ENCODE measurements around the gene TBC1D14.

Gene TBC1D14

DNA sequence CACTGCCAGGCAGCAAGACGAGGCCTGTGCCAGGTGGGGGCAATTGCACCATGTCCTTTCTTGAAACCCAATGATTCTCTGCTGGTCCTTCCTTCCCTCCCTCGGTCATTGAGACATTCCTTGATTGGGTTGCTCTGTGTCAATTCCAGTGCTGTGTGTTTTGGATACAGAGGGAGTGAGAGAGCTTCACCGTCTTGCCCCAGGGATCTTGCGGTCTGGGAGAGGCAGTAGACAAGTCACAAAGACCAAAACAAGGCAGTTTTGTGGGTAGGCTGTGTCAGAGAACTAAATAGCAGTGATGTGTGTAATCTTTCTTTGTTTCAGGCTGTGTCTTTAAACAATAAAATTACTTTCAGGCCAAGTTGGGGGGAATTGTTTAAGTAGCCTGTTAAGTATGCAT, 94.7 kb downstream of the TBC1D14 start:
- TF ChIP-seq FOXP2 (optimal IDR thresholded peaks at IDR 0.05; ENCODE audit: borderline replicate concordance, extremely low read depth, extremely low read length, insufficient read depth) (no peak), REST (IDR thresholded peaks at IDR 0.05; ENCODE audit: insufficient read depth in 1 of 2, low read depth in 2 of 2, low read length in 2 of 2) (no peak), SIN3A (IDR thresholded peaks at IDR 0.05; ENCODE audit: borderline replicate concordance, insufficient read depth, low read length) (no peak), POLR2AphosphoS5 (IDR thresholded peaks at IDR 0.05; ENCODE audit: low read depth, low read length) (no peak), TAF1 (IDR thresholded peaks at IDR 0.05; ENCODE audit: borderline replicate concordance, insufficient read depth, low read length) (no peak)

DNA sequence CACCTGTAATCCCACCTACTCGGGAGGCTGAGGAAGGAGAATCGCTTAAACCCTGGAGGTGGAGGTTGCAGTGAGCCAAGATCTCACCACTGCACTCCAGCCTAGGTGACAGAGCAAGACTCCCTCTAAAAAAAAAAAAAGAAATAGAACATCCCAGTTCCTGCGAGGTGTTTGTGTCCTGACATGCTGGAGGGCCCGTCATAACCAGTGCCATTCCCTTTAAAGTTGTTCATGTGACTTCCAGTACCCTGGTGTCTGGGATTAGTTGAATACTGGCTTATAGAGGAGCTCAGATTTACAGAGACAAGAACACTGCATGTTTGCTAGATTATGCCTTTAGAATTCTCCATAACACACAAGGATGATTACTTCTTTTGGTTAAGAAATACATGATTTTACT, 95.9 kb downstream of the TBC1D14 start:
- TF ChIP-seq TAF1 (IDR thresholded peaks at IDR 0.05; ENCODE audit: borderline replicate concordance, insufficient read depth, low read length) (no peak), POLR2AphosphoS5 (IDR thresholded peaks at IDR 0.05; ENCODE audit: low read depth, low read length) (no peak), REST (IDR thresholded peaks at IDR 0.05; ENCODE audit: insufficient read depth in 1 of 2, low read depth in 2 of 2, low read length in 2 of 2) (no peak), SIN3A (IDR thresholded peaks at IDR 0.05; ENCODE audit: borderline replicate concordance, insufficient read depth, low read length) (no peak), FOXP2 (optimal IDR thresholded peaks at IDR 0.05; ENCODE audit: borderline replicate concordance, extremely low read depth, extremely low read length, insufficient read depth) (no peak)

GRCh38 chr4:7006411-7006810, 96.8 kb downstream of the TBC1D14 start:
- no peak for TF ChIP-seq REST (IDR thresholded peaks at IDR 0.05; ENCODE audit: insufficient read depth in 1 of 2, low read depth in 2 of 2, low read length in 2 of 2)
- TF ChIP-seq TAF1 (IDR thresholded peaks at IDR 0.05; ENCODE audit: borderline replicate concordance, insufficient read depth, low read length), result no peak
- no peak for TF ChIP-seq POLR2AphosphoS5 (IDR thresholded peaks at IDR 0.05; ENCODE audit: low read depth, low read length)
- no peak for TF ChIP-seq FOXP2 (optimal IDR thresholded peaks at IDR 0.05; ENCODE audit: borderline replicate concordance, extremely low read depth, extremely low read length, insufficient read depth)
- TF ChIP-seq SIN3A (IDR thresholded peaks at IDR 0.05; ENCODE audit: borderline replicate concordance, insufficient read depth, low read length), result no peak

DNA sequence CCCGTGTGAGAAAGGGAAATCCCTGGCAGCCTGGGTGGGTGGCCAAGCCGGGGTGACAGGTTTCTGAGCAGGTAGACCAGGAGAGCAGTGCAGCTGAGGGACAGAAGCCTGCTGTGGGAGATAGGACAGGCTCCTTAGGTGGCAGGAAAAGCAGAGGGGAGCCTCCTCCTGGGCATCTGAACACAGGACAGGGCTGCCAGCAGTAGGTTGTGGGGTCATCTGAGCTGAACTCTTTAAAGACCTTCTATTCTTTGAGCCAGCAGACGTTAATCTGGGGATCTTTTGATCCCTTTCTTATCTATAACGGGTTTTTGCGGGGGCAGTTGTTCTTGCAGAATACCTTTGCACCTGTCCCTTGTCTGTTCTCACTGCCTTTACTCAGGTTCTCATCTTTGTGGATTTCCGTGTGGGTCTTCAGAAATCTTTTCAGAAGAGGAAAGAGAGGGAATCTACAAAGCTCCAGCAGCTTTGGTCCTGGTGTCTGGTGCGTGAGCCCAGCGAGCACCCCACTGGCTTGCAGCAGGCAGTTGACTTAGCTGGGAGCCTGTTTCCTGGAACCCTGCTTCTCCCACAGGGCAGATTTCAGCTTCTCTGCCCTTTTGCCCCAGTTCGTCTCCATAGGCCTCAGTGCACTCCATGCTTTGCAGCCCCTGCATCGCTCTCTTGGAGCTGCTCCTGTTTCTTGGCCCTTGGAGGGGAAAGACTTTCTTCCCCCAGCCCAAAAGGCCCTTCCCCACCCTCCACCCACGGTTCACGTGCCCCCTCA, 97.7 kb downstream of the TBC1D14 start:
- TF ChIP-seq REST (IDR thresholded peaks at IDR 0.05; ENCODE audit: insufficient read depth in 1 of 2, low read depth in 2 of 2, low read length in 2 of 2) (no peak), FOXP2 (optimal IDR thresholded peaks at IDR 0.05; ENCODE audit: borderline replicate concordance, extremely low read depth, extremely low read length, insufficient read depth) (no peak), TAF1 (IDR thresholded peaks at IDR 0.05; ENCODE audit: borderline replicate concordance, insufficient read depth, low read length) (no peak), POLR2AphosphoS5 (IDR thresholded peaks at IDR 0.05; ENCODE audit: low read depth, low read length) (no peak), SIN3A (IDR thresholded peaks at IDR 0.05; ENCODE audit: borderline replicate concordance, insufficient read depth, low read length) (no peak)

All from PFSK-1 (cell line).